OCI-M2 (cell line): ENCODE data around the gene TRAM2.
"Not testable (repeated sequence)": the region's sequence is repeated elsewhere in the genome, so short reads cannot be mapped to it uniquely, and the experiment has no call there.

ENCODE experiments used
- DNase-seq: peaks from one replicate; lab custom pipeline; 2025; ENCODE audit not compliant: unreplicated experiment; lab: John Stamatoyannopoulos, UW

TRAM2 gene

DNA sequence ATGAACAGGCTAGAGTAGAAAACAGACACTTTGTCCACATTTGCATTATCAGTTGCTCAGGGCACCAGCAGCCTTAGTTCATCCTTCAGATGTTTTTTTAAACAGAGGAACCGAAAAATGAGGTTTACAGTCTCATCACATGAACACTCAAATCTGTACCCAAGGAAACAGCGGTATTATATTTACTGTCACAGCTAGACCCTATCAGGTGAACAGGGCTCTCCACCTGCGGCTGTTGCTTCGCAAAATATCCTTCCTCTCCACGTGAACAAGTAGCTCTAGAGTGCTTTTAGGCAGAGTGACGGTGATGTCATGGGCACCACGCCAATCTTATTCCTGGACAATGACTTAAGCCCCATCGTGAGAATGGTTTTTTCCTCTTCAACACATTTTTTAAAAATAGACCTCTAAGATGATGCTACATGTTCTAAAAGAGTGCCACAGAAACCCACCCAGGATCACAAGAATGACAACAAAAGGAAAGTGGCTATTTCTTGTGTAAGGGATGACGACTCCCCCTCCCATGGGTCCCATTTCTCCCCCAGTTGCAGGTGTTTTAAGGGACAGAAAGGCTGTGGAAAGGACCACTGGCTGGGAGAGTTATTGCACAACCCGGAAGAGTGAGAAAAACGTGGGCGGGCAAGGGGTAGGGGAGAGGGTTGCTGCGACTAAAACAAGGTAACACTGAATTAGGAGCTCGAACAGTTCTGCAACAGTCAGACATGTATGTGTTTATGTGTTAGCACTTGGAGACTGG lies 79.0 kb downstream of the TRAM2 start:
- no peak for DNase-seq

DNA sequence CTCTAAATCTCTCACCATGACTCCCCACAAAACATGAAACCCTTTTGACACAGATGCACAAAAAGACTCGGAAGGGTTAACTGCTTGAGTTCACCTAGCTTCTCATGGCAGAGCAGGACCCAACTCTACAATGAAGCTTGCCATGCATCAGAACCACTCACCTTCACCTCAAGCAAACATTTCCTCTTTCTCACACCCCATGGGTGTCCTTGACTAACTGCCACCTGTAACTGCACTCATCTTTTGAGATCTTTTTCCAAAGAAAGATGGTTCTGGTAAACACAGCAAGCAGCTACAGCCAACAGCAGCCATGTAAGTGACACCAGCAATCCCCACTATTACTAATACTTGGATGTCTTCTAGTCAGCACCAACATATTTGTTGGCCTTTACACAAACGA lies 80.2 kb downstream of the TRAM2 start:
- no peak for DNase-seq

- no peak for DNase-seq
Measured at GRCh38 chr6:52495922-52496321, 80.9 kb downstream of the TRAM2 start.

DNA sequence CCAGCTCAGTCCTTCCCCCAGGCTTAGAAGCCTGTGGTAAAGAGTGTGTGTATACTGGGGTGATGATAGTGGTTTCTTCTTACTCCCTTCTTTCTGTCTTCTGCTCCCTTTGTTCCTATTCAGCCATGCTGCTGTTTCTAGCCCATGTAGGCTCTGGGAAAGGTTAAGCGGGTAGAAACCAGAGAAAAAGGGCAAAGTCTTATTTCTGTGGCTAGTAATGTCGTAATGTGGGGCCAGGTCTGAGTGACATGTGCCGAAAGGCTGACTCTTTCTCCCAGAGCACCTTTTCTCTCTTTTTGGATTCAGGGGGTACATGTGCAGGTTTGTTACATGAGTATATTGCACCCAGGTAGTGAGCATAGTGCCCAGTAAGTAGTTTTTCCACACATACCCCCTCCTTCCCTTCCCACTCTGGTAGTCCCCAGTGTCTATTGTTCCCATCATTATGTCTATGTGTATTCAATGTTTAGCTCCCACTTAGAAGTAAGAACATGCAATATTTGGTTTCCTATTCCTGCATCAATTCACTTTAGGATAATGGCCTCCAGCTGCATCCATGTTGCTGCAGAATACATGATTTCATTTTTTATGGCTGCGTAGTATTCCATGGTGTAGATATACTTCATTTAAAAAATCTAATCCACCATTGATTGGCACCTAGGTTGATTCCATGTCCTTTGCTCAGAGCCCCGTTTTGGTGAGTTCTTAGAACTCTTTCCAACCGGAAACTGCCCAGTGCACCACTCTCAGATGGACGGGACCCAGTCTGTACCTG lies 82.4 kb downstream of the TRAM2 start:
- DNase-seq: no peak

DNA sequence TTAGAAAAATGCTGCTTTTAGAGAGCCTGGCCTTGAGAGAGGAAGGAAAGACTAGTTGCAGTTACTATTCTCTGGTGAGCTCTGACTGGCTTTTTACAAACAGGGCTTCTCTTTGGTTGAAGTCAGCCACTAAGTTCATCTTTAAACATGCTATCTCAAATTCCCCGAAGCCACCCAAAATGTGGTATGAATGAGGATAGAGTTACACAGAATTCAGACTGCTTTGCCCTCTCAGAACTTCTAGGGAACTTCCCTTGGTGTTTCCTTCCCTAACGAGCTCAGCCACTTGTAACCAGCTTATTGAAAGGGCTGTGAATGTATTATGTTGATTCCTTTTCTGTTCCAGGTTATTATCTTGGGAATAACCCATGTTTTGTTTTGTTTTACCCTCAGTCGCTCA lies 83.2 kb downstream of the TRAM2 start:
- DNase-seq: no peak

DNA sequence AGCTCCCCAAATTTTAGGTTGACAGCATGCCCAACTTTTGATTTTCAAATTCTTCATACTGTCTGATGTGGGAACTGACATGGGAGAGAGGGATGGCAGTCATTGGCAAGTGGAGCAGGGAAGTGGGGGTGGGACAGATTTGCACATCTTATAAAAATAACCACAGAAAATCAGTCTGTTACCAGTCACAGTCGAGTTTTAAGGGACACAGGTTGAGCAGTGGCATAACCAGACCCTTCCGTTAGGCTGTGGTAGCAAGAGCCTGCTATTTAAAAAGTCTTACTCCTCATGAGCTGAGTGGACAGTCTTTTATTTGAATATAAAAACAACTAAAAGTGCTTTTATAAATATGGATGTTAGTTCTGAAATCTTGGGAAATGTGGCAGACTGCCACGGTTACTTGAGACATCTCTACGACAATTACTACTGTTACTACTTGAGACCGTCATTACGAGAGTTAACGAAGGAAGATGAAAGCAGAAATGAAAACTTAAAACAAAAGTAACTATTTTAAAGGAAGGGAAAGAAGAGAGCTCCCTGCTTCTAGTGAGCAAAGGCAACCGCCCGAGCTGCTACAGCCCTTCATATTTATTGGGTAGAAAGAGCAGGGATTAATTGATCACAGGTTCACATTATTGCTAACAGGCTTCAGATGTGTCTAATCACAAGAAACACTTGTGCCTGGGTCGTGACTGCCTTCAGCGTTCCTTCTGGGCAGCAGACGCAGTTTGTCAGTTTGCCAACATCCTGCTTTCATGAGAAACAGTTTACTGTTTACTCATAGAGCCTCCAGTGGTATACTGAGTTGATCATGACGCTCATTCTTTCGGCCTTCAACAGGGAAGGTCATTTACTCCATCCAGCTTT lies 85.4 kb downstream of the TRAM2 start:
- no peak for DNase-seq

GRCh38 chr6:52489881-52490280 lies 87.0 kb downstream of the TRAM2 start:
- DNase-seq: no peak

GRCh38 chr6:52483671-52484003 lies 93.2 kb downstream of the TRAM2 start:
- no peak for DNase-seq

DNA sequence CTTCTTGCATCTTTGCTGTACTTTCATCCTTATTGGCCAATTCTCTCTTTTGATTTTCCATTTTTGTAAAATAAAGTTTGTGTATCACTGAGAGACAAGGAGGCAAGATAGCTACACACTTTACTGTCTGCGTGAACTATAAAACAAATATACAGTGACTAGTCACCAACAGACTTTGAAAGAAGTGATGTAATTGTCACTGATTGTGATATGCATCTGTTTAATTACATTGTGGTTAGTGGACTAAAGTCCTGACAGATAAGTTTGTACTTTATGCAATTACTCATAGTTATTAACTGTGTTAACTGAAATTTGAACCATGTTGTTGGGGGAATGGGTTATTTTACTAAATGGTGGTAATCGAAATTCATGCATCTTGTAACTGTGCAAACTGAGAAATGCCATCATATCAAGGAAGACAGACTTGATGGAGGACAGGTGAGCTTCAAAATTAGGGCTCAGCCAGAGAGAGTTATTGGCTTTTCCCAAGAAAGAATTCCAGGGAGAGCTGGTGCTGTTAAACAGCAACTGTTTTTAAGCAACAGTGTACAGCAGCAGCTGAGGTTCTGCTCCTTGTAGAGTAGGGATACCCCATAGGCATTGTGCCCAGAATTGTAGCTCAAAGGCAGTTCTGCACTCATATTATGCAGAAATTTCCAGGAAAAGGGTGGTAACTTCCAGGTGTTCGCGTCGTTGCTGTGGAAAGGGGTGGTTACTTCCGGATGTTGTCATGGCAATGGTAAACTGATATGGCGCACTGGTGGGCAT lies 93.8 kb downstream of the TRAM2 start:
- no peak for DNase-seq

DNA sequence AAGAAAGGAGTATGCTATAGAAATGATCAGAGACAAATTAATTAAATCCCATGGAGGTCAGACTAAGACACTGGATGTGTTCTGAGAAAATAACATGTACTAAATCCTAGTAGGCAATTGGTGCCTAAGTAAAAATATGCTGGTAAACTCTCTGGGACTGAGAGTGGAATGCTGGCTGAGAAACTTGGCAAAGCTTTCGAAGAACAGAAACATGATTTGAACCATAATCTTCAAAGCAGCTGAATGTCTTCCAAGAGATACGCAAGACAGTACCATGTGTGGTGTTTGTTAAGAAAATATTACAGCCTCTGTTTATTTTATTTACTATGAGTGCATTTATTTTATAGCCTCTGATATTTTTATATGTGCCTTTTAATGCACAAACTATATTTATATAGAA lies 101.6 kb downstream of the TRAM2 start:
- DNase-seq: no peak

- DNase-seq: no peak
Measured at GRCh38 chr6:52474173-52474572, 102.7 kb downstream of the TRAM2 start.

GRCh38 chr6:52461194-52461593 lies 115.7 kb downstream of the TRAM2 start:
- not testable (repeated sequence) for DNase-seq

DNA sequence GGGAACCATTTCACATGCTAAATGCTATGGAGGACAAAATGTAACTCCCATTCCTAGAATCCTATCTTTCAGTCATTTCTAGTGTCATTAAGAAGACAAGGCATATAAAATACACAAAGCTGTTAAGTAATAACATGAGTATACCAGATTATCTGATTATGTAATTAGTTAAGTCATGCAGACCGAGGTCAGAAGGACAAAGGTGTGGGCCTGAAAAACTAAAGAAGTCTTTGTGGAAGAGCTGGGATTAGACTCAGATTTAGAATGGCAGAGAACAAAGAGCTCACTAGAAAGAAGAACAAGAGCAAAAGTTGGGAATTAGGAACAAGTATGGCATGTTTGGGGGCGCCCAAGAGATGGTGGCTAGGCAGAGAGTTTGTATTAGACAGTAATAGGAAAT lies 119.8 kb downstream of the TRAM2 start:
- DNase-seq: no peak

GRCh38 chr6:52454556-52454955 lies 122.3 kb downstream of the TRAM2 start:
- no peak for DNase-seq
